Activated T-helper 1 cell treated with Interleukin-2 at 50 U/mL for 16 hours (primary cell): ENCODE measurements around the gene NR3C2.

Experiments used
- DNase-seq: peaks from one replicate; pipeline ENCODE4 v3.0.0-alpha.2; 2020; ENCODE audit warnings: low read depth

The NR3C2 gene

DNA sequence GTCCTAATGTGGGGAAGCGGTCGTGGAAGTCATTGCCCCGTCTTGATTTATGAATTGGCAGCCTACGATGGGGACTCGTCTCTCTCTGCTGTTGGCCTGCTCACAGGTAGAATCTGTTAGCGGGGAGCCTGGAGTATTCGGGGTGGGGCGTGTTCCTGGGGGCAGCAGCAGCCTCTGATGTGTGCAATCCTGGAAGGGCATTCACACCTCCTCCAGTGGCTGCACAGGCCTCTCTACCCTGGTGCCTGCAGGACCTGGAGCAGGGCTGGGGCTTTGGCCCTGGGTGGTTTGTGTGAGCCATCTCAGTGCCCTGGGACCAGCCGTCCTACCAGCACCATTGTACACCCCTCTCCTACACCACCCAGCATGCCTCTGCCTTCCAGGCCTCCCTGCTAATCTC, 369.4 kb downstream of the NR3C2 start:
- no peak for DNase-seq

GRCh38 chr4:148071009-148071408, 371.2 kb downstream of the NR3C2 start:
- no peak for DNase-seq

GRCh38 chr4:148069895-148070178, 372.4 kb downstream of the NR3C2 start:
- no peak for DNase-seq

- no peak for DNase-seq
Measured at GRCh38 chr4:148069086-148069894, 372.9 kb downstream of the NR3C2 start.

- no peak for DNase-seq
Measured at GRCh38 chr4:148068065-148068911, 373.9 kb downstream of the NR3C2 start.

- no peak for DNase-seq
Measured at GRCh38 chr4:148067301-148067916, 374.8 kb downstream of the NR3C2 start.

DNA sequence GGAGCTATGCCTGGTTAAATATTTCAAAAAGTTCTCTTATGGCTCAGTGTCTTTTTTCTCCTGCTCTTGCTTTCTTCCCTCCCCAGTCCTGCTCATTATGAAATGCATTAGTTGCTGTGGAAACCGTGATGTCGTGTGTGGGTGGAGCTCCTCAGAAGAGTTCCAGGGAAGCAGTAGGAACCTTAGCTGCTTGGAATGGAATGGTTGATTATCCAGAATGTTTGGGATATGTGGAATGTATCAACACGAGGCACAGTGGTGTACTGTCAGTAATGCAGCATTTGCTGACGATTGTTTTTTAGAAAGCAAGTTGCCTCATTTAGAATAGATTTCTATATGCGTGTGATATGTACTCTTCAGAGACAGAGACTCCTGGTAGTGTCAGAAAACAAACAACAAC, 377.1 kb downstream of the NR3C2 start:
- no peak for DNase-seq

DNA sequence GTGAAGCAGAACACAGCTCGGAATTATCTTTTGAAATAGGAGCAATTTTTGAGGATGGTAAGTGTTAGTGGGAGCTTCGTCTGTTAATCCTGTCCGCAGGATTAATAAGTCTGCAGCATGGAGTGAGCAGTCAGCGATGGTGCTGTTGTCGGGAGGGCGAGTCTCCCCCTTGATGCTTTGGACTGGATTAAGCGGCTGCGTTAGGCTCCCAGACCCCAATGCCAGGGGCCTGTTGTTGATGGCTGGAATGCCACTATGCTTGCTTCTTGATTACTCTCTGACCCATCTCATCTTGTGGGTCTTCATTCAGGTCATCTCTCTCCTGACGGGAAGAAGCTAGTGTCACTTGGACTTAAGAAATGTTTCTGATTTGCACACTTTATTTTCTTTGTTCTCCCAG, 377.8 kb downstream of the NR3C2 start:
- no peak for DNase-seq

GRCh38 chr4:148062301-148062950, 379.8 kb downstream of the NR3C2 start:
- no peak for DNase-seq

DNA sequence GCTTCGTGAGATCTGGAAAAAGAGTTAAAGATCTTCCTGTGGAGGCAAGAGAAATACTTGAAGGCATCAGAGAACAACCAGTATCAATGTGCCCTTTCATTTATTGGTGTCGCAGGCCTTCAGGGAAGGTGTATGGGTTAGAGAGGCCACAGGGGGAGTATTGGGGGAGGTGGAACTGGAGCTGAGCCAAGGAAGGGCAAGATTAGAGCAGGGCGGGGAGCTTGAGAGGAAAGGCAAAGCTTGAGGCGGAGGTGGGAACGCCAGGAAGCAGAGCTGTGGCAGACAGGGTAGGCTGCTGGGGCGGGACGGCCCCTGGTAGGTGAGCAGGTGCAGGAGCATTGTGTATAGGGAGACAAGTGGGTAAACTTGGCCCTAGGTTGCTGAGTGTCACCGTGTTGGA, 380.4 kb downstream of the NR3C2 start:
- DNase-seq = no peak

DNA sequence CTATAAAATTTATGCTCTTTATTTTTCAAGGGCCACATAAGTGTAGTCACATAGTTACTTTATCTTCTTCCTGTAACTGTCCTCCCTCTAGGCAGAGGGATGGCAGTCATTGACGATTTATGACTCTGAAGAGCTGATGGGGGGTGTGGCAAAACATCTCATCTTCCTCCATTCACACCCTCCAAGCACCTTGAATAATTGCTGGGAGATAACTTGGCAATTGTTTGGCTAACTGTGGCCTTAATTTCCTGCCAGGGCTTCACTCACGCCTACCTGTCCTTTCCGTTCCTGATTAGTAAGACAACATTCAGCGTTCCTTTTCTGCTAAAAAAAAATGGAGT, 381.1 kb downstream of the NR3C2 start:
- DNase-seq = no peak

DNA sequence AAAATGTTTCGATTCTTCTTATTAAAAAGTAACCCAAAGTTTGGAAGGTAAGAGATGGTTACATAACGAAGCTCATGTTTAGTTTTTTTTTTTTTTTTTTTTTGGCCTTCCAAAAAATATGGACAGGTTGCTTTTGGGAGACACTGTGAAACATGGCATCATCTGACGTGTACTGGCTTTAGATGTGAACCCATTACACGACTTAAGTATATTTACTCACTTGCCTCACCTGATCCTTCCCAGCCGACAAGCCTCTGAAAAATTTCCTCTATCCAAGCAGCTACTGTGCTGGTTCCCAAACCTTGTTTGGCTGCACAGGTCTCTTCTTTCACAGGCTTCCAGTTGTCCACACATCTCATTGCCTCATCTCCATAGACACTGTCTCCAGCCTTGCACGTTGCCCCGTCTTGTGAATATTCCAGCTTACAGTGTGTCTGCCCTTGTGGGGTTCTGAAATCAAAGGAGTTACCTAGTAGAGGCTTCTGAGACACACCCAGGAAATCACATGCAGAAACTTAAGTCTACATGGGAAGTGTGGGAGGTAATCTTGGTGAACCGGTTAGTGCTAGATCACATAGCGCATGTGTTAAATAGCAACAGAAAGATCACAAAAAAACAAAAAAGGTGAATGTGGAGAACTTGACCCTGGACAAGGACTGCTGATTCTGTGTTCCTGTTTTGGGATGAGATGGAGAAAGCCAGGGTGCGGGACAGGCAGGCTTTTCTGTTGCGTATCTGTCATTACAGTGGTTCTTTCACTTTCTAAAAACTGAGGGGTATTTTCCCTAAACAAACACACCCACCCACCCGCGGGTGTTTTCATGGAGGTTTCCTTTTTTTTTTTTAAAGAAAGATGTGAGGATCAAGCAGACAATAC, 381.7 kb downstream of the NR3C2 start:
- no peak for DNase-seq

- DNase-seq = no peak
Measured at GRCh38 chr4:148059617-148060180, 382.5 kb downstream of the NR3C2 start.

DNA sequence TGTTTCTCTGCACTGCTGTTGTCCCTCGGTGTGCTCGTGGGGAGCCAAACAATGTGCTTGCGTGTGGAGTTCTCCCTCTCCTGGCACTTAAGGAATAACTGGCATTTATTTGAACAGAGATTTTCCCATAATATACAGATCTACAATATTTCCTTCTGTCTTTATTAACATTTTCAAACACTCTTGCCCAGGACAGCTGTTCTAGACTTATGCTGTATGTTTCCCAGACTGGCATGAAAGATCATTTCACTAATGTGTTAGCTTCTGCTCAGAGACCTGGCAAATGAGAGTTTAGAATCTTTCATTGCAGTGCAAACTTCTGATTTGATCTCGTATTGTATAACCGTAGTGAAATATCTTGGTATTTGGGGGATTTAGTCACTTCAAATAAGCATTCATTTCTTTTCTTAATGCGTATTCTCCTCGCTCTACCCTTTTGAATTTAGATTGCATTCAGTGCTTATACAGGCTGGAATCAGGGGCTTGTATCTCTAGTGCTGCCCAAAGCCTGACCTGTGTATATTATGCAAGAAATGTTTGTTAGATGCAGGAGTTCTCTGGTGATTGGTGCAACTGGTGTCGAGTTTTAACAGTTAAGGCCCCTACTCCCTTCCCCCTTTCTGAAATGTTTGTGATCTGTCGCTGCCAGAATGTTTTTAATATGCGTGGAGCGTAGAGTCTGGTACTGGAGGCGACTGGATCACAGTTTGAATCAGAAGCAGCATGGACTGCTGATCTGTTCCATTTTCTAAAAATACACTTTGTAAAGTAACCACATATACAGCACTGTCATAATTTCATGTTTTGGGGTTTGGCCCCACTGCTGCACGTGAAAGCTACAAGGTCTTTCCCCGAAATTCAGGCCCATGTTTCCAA, 384.0 kb downstream of the NR3C2 start:
- no peak for DNase-seq

- DNase-seq = no peak
Measured at GRCh38 chr4:148057516-148057915, 384.7 kb downstream of the NR3C2 start.

GRCh38 chr4:148056879-148057278, 385.3 kb downstream of the NR3C2 start:
- DNase-seq = peak; percentile 33

DNA sequence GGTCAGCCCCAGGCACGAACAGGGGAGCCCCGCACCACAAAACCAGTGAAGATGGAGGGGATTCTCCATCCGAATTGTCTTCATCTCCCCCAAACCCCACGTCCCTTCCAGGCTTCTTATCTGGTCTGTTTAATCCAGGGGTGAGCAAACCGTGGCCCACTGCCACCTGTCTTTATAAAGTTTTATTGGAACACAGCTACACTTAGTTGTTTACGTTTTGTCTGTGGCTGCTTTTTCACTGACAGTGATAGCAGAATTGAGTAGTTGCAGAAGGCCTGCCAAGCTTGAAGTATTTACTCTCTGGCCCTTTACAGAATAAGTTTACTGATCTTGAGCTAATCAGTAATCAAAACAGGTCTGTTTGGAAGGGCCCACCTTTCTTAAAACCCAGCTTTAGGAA, 386.4 kb downstream of the NR3C2 start:
- no peak for DNase-seq

GRCh38 chr4:148054275-148054674, 387.9 kb downstream of the NR3C2 start:
- DNase-seq = no peak

DNA sequence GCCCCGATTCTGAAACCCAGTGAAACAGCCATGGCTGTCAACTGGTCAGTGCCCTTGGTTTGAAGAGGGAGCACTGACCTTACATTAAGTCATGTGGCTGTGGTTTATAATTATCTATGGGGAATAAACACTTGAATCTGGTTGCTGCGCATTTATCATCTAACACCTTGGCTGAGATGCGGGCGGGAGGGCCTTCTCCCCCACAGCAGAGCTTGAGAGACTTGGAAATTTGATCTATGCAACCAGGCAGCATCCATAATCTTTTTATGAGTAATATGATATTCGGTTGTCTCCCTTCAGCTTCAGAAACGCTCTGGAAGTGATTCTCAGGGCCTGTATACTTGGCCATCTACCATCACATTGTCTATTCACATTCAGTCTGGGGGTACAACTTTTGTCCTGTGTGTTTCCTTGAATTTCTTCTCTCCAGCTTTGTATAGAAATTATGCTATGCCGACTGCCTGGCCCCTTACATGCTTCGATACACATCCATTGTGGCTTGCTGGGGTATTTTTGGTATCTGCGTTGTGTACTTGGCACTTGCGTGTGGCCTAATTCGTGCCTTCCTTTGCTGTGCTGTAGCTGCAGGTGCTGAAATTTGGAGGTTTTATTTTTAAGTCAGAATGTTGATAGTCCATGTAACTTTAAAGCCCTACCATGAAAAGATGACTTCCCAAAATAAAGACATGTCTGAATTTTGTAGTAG, 388.8 kb downstream of the NR3C2 start:
- DNase-seq = no peak

- DNase-seq = no peak
Measured at GRCh38 chr4:148052448-148052847, 389.8 kb downstream of the NR3C2 start.
